Raji (cell line): ENCODE data around the gene ANKRD13A.

ENCODE experiments used
- POLR2A ChIP-seq: IDR thresholded peaks from 2 replicates; pipeline ENCODE4 v1.6.1; 2011; ENCODE audit warnings: low read depth, low read length, control low read depth; ENCODE audit not compliant: insufficient read depth

ANKRD13A gene

GRCh38 chr12:109995686-109996482, 3.3 kb upstream of the ANKRD13A start, which contains the start of gene GIT2:
Gene GIT2, minus strand, starts transcription at chr12:109996368. Its CDS starts 144 bp downstream, at chr12:109996224.
- TF ChIP-seq POLR2A = peak; percentile 87

- TF ChIP-seq POLR2A = no peak
Observed at GRCh38 chr12:109996483-109996853, 2.8 kb upstream of the ANKRD13A start.

GRCh38 chr12:109997393-109997792, 1.8 kb upstream of the ANKRD13A start:
- no peak for TF ChIP-seq POLR2A

DNA sequence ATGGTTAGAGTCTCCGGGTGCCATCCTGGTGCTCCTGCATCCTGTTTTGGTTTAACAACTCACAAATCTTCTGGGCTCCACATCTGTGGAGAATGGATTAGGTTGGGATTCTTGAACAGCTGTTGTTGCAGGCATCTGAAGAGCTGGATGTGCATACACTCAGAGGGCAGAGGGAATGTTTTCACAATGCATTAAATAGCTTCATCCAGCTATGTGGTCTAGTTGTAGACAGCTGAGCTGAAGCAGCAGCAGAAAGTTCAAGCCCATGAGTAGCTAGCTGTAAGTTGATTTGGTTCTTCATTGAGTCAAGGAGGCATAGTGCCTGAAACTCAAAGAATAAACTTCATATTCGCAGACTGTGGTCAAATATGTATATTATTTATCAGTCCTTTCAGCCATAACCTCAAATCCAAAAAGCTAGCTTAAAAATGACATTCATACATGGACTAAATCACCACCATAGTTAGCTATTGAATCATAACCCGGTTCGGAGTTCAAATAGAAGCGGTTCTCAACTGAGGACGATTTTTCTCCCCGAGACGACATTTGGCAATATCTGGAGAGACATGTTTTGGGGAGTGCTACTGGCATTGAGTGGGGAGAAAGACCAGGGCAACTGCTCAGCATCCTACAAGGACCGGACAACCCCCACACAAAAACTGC, 858 bp upstream of the ANKRD13A start:
- no peak; the same call in 1 of the 2 replicates for TF ChIP-seq POLR2A

GRCh38 chr12:109999649-109999971, 380 bp downstream of the ANKRD13A start:
- TF ChIP-seq POLR2A = no peak

- peak; percentile 37; the same call in 1 of the 2 replicates for TF ChIP-seq POLR2A
Observed at GRCh38 chr12:109999983-110000505, 814 bp downstream of the ANKRD13A start.

GRCh38 chr12:110001596-110001995, 2.4 kb downstream of the ANKRD13A start:
- no peak for TF ChIP-seq POLR2A

DNA sequence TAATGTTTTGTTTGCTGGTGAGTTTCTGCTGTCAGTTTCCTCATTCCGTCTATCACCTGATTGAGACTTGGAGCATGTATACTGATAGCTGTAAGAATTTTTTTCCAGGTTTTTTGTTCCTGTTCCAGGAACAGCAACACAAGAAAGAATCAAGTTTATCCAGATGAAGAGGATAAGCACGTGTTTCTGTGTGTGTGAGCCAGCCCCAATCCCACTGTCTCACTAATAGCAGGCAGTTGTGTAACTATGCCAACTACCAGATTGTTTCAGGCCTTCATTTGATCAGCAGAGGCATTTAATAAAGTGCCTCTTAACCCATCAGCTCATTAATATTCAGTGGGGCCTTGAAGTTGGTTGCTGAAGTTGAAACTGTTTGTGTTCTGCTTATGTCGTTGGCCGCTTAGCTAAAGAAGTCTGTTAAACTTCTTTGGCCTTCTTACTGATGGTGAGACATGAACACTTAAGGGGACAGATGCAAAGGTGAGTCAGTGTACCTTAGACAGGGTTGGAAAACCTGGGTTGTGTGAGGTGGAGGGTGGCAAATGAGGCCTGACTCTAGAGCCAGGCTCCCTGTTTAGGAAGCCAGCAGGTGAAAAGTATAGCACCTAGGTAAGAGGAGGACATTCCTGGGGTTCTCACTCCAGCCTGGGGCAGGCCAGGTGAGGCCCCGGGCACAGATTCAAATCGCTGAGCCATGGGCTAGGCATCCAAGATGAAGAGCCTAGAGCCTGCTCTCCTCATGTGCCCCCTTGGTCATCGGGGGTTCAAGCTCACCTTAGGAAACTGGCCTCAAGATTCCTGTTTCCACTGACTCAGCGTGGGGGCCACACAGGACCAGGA, 3.7 kb downstream of the ANKRD13A start:
- no peak for TF ChIP-seq POLR2A

GRCh38 chr12:110004598-110004997, 5.4 kb downstream of the ANKRD13A start:
- TF ChIP-seq POLR2A = no peak

DNA sequence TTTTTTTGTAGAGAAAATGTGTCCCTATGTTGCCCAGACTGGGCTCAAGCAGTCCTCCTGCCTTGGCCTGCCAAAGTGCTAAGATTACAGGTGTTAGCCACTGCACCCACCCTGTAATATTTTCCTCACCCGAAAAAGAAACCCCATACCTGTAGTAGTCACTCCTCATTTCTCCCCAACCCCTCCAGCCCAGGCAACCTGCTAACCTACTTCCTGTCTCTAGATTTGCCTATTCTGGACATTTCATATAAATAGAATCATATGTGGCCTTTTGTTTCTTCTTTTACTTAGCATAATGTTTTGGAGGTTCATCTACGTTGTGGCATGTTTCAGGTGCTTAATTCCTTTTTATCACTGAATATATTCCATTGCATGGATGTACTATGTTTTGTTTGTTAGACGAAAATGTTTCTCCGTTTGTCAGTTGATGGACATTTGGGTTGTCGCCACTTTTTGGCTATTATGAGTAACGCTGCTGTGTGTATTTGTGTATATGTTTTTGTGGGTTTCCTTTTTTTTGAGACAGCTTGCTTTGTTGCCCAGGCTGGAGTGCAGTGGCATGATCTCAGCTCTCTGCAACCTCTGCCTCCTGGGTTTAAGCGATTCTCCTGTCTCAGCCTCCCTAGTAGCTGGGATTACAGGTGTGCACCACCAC, 6.2 kb downstream of the ANKRD13A start:
- no peak for TF ChIP-seq POLR2A

DNA sequence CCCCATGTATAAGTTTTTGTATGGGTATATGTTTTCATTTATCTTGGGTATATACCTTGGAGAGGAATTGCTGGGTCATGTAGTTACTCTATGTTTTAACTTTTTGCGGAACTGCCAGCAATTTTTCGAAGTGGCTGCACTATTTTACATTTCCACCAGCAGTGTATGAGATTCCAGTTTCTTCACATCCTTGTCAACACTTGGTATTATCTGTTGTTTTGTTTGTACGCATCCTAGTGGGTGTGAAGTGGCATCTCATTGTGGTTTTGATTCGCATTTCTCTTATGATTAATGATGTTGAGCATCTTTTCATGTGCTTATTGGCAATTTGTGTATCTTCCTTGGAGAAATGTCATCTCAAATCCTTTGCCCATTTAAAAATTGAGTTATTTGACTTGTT, 6.9 kb downstream of the ANKRD13A start:
- TF ChIP-seq POLR2A = no peak

DNA sequence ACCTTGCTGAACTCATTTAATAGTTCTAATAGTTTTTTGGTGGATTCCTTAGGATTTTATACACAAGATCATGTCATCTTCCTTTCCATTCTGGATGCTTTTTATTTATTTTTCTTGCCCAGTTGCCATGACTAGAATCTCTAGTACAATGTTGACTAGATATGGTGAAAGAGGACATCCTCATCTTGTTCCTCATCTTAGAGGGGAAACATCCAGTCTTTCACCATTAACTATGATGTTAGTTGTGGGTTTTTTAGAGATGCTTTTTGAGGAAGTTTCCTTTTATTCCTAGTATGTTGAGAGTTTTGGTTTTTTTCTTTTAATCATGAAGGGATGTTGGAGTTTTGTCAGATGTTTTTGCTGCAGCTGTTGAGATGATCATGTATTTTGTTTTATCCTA, 8.7 kb downstream of the ANKRD13A start:
- TF ChIP-seq POLR2A = no peak

DNA sequence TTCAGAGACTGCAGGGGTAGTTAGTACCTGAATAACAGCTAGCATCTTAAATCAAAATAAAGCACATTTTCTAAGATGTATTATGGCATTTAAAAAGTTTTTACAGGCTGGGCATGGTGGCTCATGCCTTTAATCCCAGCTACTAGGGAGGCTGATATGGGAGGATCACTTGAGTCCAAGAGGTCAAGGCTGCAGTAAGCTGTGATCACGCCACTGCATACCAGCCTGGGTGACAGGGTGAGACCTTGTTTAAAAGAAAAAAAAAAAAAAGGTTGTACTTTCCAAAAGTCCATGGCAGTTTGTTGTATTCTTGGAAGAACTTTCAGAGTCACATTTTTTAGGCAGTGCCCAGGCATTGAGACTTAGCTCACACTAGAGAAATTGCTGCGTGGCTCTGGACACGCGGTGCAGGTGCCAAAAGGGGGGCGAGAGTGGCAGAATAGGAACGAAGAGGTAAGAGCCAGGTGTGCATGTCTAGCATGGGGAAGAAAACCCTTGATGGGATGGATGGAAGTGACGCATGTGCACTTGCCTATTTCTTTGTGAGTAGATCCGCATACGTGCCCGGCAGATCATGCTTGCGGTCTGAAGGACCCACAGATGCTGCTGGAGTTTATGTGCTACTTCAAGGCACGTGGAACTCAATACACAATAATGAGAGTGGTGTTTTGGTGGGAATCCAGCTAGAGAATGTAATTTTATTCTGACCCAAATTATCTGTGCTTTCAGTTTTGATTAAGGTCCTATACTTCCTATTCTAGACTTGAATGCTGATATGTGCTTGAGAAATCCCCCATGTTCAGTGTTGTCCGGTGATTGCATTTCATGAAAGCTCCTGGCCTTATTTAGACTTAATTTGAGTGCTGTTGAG, 11.9 kb downstream of the ANKRD13A start:
- peak; percentile 71 for TF ChIP-seq POLR2A

- peak; percentile 44; the same call in 1 of the 2 replicates for TF ChIP-seq POLR2A
Observed at GRCh38 chr12:110012137-110012536, 12.9 kb downstream of the ANKRD13A start.
